Measurements from ENCODE around the gene AKT1.

- TF ChIP-seq CTCF (IDR thresholded peaks at IDR 0.05), result no peak
- TF ChIP-seq ZFX (IDR thresholded peaks at IDR 0.05; ENCODE audit: borderline replicate concordance), result no peak
Measured at GRCh38 chr14:104743461-104744380, 51.8 kb downstream of the AKT1 start.
